ENCODE measurements around the gene PATL1.
"Not testable (repeated sequence)": the region's sequence is repeated elsewhere in the genome, so short reads cannot be mapped to it uniquely, and the experiment has no call there.

The PATL1 gene, protein sequence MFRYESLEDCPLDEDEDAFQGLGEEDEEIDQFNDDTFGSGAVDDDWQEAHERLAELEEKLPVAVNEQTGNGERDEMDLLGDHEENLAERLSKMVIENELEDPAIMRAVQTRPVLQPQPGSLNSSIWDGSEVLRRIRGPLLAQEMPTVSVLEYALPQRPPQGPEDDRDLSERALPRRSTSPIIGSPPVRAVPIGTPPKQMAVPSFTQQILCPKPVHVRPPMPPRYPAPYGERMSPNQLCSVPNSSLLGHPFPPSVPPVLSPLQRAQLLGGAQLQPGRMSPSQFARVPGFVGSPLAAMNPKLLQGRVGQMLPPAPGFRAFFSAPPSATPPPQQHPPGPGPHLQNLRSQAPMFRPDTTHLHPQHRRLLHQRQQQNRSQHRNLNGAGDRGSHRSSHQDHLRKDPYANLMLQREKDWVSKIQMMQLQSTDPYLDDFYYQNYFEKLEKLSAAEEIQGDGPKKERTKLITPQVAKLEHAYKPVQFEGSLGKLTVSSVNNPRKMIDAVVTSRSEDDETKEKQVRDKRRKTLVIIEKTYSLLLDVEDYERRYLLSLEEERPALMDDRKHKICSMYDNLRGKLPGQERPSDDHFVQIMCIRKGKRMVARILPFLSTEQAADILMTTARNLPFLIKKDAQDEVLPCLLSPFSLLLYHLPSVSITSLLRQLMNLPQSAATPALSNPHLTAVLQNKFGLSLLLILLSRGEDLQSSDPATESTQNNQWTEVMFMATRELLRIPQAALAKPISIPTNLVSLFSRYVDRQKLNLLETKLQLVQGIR

DNA sequence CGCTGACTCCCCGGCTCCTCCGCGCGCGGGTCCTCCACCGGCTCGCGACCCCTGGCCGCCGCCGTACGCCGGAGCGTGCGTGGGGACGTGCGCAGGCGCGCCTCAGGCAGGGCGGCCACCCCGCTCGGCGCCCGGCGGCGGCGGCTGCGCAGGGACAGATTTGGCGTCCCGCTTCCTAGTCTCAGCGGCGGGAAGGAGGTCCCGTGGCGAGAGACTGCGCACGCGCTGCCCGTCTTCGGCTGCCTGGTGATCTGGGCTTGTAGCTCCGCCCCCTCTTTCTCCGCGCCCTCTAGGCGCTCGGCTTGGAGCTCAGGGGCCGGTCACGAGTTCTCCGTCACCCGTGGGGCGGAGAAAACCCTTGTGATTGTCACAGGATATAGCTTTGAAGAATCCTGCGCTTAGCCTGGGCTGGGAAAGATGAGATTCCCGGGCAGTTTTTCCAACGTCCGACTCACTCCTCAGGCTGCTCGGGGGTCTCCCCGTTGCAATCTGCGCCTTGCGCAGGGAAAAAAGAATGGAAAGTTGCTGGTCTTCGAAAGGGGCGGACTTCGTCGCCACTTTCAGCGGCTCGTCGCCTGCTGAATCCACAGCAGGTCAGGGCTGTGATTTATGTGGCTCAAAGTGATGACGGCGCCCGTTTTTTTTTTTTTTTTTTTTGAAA, at the start of gene PATL1:
TSS of gene PATL1 (minus strand) at position 88 of the 661 bp plus-strand sequence. CDS start 142 bp downstream, outside the sequence.
- peak within 1 kb of the TSS; percentile 90 for H3K27ac ChIP-seq (ENCODE audit: low read depth, low read length)
- H3K27me3 ChIP-seq (ENCODE audit: insufficient read depth, low read length): no peaks in the 10 kb centered on the region
- peaks cover 11% of the 10 kb centered on the region for H3K4me1 ChIP-seq (ENCODE audit: control insufficient read depth, insufficient read depth, low read length, unreplicated experiment)
- peak within 1 kb of the TSS; percentile 85 for H3K4me3 ChIP-seq (ENCODE audit: low read depth, low read length)
- peaks cover 15% of the 10 kb centered on the region for H3K36me3 ChIP-seq (ENCODE audit: insufficient read depth, low read length)
- peak within 1 kb of the TSS; percentile 41 for H2AFZ ChIP-seq (ENCODE audit: low read length, unreplicated experiment)
- peaks cover 49% of the 10 kb centered on the region for H3K79me2 ChIP-seq (ENCODE audit: control insufficient read depth, insufficient read depth, low read length, unreplicated experiment)

DNA sequence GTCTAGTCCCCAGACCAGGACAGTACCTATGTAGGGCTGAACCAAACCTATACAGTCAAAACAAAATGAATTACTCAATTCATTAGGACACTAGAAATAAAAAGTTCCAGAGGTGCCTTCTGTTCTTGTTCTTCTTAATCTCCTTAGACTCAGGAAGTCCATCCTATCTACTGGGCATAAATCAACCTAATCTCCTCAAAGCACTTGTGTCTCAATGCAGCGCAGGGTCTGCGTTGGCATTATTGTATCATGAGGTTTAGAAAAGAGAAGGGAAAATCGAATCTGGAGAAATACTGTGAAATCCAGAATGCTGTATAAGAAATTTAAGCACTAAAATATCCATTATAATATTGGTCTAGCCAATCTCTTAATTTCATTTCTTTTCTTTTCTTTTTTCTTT, 47.2 kb upstream of the PATL1 start:
- Histone ChIP-seq H3K79me2 (ENCODE audit: control insufficient read depth, insufficient read depth, low read length, unreplicated experiment) (no peaks in the 10 kb centered on the region), H2AFZ (ENCODE audit: low read length, unreplicated experiment) (no peak overlapping the region), H3K4me3 (ENCODE audit: low read depth, low read length) (no peak overlapping the region), H3K36me3 (ENCODE audit: insufficient read depth, low read length) (no peaks in the 10 kb centered on the region), H3K4me1 (ENCODE audit: control insufficient read depth, insufficient read depth, low read length, unreplicated experiment) (no peaks in the 10 kb centered on the region), H3K27ac (ENCODE audit: low read depth, low read length) (no peak overlapping the region), H3K27me3 (ENCODE audit: insufficient read depth, low read length) (peaks cover 58% of the 10 kb centered on the region)

DNA sequence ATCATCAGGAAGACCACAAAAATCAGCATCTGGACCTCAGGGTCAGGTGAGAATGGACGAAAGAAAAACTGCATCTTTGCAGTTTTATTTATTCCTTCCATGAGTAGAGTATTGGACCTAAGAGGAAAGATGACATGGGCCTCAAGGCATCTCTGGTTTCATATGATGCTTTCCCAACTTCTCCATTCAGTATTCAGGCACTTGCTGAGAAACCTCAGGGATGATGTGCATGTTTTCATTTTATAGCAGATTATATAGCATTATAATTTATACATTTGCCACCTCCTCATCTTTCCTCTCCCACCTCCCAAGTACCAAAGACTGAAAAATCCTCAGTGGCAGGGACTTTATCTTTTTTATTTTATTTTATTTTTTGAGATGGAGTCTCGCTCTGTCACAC, 44.9 kb upstream of the PATL1 start, which contains the start of gene OR10V1:
TSS of gene OR10V1 (minus strand) at position 101 of the 400 bp plus-strand sequence. CDS start at position 101, 0 bp downstream.
- no peaks in the 10 kb centered on the region for H3K36me3 ChIP-seq (ENCODE audit: insufficient read depth, low read length)
- H3K27me3 ChIP-seq (ENCODE audit: insufficient read depth, low read length): peaks cover 36% of the 10 kb centered on the region
- no peak within 1 kb of the TSS for H2AFZ ChIP-seq (ENCODE audit: low read length, unreplicated experiment)

DNA sequence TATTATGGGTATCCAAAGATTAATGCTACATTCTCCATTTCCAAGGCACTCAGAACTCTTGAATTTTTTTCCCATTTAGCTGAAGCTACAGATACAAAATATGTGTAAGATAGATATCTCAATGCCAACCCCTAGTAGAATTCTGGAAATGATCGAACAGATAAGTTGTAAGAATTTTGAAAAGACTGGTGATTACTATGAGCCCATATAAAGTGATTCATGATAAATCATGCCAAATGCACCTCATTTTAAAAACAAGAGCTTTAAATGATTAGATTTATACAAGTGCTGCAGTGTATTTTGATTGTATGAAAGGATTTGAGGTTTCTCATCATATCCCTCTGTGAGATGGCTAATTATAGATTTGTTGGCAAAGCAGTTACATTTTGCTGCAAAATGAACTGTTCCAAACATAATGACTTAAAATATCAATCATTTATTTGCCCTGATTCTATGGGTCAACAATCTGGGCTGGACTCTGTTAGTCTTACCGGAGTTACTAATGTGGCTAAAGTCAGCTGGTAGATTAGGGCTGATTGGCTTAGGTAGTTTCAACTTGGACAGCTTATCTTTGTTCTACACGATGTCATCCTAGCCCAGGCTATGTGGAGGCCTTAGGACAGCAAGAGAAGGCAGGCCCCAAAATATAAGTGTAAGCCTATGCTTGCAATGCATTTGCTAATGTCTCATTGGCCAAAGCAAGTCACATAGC, 41.5 kb upstream of the PATL1 start:
- H3K4me3 ChIP-seq (ENCODE audit: low read depth, low read length): no peak overlapping the region
- no peaks in the 10 kb centered on the region for H3K79me2 ChIP-seq (ENCODE audit: control insufficient read depth, insufficient read depth, low read length, unreplicated experiment)
- peaks cover 9% of the 10 kb centered on the region for H3K27me3 ChIP-seq (ENCODE audit: insufficient read depth, low read length)
- no peaks in the 10 kb centered on the region for H3K36me3 ChIP-seq (ENCODE audit: insufficient read depth, low read length)
- H3K4me1 ChIP-seq (ENCODE audit: control insufficient read depth, insufficient read depth, low read length, unreplicated experiment): peaks cover 28% of the 10 kb centered on the region
- no peak overlapping the region for H3K27ac ChIP-seq (ENCODE audit: low read depth, low read length)
- peak overlapping the region; percentile 71 for H2AFZ ChIP-seq (ENCODE audit: low read length, unreplicated experiment)

More for the DNA sequence above, 44.9 kb upstream of the PATL1 start, which contains the start of gene OR10V1:
- Histone ChIP-seq H3K79me2 (ENCODE audit: control insufficient read depth, insufficient read depth, low read length, unreplicated experiment) (no peaks in the 10 kb centered on the region), H3K4me3 (ENCODE audit: low read depth, low read length) (no peak within 1 kb of the TSS), H3K27ac (ENCODE audit: low read depth, low read length) (no peak within 1 kb of the TSS), H3K4me1 (ENCODE audit: control insufficient read depth, insufficient read depth, low read length, unreplicated experiment) (peaks cover 11% of the 10 kb centered on the region)

DNA sequence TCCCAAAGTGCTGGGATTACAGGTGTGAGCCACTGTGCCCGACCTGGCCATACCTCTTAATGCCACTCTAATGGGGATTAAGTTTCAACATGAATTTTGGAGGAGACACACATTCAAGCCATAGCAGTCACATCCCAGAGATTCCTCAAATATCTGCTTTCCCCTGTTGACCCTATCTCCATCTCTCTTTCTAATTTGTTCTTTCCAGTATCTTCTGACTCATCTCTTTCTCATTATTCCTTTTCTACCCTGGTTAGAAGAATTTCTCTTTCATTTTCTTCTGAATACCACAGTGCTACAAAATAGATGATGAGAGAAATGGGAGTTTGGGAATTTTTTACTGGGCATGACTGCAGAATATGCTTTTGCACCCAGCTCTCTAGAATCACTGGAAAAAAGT, 39.7 kb upstream of the PATL1 start:
- H3K27me3 ChIP-seq (ENCODE audit: insufficient read depth, low read length): no peaks in the 10 kb centered on the region
- no peaks in the 10 kb centered on the region for H3K79me2 ChIP-seq (ENCODE audit: control insufficient read depth, insufficient read depth, low read length, unreplicated experiment)
- no peak overlapping the region for H3K27ac ChIP-seq (ENCODE audit: low read depth, low read length)
- H3K4me3 ChIP-seq (ENCODE audit: low read depth, low read length): peak overlapping the region; percentile 34; the same call in 1 of the 2 replicates
- H3K4me1 ChIP-seq (ENCODE audit: control insufficient read depth, insufficient read depth, low read length, unreplicated experiment): peaks cover 28% of the 10 kb centered on the region
- H3K36me3 ChIP-seq (ENCODE audit: insufficient read depth, low read length): no peaks in the 10 kb centered on the region
- H2AFZ ChIP-seq (ENCODE audit: low read length, unreplicated experiment): no peak overlapping the region

DNA sequence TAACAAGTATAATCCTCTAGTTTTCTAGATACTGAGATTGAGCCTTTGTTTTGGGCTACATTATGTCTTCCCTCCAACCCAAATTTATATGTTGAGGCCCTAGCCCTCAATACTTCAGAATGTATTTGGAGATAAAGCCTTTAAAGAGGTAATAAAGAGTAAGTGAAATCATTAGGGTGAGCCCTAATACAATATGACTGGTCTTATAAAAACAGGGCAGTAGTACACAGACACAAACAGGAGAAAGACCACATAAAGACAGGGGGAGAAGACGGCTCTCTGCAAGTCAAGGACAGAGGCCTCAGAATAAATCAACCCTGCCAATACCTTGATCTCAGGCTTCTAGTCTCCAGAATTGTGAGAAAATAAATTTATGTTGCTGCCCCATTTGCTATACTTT, 38.5 kb upstream of the PATL1 start:
- Histone ChIP-seq H3K27me3 (ENCODE audit: insufficient read depth, low read length) (no peaks in the 10 kb centered on the region), H3K4me3 (ENCODE audit: low read depth, low read length) (no peak overlapping the region), H3K36me3 (ENCODE audit: insufficient read depth, low read length) (no peaks in the 10 kb centered on the region), H3K27ac (ENCODE audit: low read depth, low read length) (peak overlapping the region; percentile 51), H3K4me1 (ENCODE audit: control insufficient read depth, insufficient read depth, low read length, unreplicated experiment) (peaks cover 28% of the 10 kb centered on the region), H3K79me2 (ENCODE audit: control insufficient read depth, insufficient read depth, low read length, unreplicated experiment) (no peaks in the 10 kb centered on the region), H2AFZ (ENCODE audit: low read length, unreplicated experiment) (no peak overlapping the region)

DNA sequence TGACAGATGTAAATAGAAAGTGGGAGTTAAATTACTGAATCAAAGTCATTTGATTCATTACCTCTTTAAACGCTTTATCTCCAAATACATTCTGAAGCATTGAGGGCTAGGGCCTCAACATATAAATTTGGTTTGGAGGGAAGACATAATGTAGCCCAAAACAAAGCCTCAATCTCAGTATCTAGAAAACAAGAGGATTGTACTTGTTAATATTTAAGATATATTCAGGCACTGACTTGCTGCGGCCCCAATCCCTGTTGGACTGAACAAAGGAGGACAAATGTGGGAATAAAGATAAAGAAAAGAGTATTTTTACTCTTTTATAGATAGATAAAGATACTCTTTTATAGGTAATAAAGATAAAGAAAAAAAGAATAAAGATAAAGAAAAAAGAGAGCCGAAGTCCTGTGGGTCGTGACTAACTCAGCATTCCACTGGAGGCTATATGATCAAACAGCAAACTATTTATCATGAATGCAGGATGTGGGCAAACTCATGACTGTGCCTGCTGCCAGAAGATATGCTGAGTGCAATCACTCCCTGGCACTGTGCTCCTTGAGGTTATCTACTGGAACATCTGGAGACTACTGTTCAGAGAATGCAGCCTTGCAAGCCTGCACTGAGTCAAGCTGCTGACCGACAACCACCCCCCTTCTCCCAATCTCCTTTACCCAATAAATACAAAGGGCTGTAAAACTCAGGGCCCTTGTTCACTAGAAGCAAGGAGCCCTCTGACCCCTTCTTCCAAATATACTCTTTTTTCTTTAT, 37.9 kb upstream of the PATL1 start:
- no peaks in the 10 kb centered on the region for H3K36me3 ChIP-seq (ENCODE audit: insufficient read depth, low read length)
- H2AFZ ChIP-seq (ENCODE audit: low read length, unreplicated experiment): no peak overlapping the region
- no peaks in the 10 kb centered on the region for H3K79me2 ChIP-seq (ENCODE audit: control insufficient read depth, insufficient read depth, low read length, unreplicated experiment)
- H3K4me1 ChIP-seq (ENCODE audit: control insufficient read depth, insufficient read depth, low read length, unreplicated experiment): peaks cover 28% of the 10 kb centered on the region
- H3K27me3 ChIP-seq (ENCODE audit: insufficient read depth, low read length): no peaks in the 10 kb centered on the region
- peak overlapping the region; percentile 69 for H3K27ac ChIP-seq (ENCODE audit: low read depth, low read length)
- no peak overlapping the region for H3K4me3 ChIP-seq (ENCODE audit: low read depth, low read length)

DNA sequence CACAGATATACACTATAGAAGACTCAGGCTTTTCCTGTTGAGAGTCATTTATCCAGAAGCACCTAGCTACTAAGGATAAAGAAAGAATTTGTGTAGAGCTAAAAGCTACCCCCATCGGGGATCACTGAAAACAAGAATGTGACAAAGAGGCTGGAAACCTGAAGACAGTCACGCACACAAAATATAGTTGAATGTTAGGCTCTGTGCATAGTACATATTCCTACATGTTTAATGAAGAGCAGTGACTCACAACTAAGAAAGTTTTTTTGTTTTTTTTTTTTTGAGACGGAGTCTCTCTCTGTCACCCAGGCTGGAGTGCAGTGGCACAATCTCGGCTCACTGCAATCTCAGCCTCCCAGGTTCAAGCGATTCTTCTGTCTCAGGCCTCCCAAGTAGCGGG, 36.5 kb upstream of the PATL1 start:
- H3K79me2 ChIP-seq (ENCODE audit: control insufficient read depth, insufficient read depth, low read length, unreplicated experiment): no peaks in the 10 kb centered on the region
- H3K27me3 ChIP-seq (ENCODE audit: insufficient read depth, low read length): no peaks in the 10 kb centered on the region
- peaks cover 25% of the 10 kb centered on the region for H3K4me1 ChIP-seq (ENCODE audit: control insufficient read depth, insufficient read depth, low read length, unreplicated experiment)
- H3K36me3 ChIP-seq (ENCODE audit: insufficient read depth, low read length): no peaks in the 10 kb centered on the region
- no peak overlapping the region for H3K27ac ChIP-seq (ENCODE audit: low read depth, low read length)
- no peak overlapping the region for H2AFZ ChIP-seq (ENCODE audit: low read length, unreplicated experiment)
- H3K4me3 ChIP-seq (ENCODE audit: low read depth, low read length): no peak overlapping the region

DNA sequence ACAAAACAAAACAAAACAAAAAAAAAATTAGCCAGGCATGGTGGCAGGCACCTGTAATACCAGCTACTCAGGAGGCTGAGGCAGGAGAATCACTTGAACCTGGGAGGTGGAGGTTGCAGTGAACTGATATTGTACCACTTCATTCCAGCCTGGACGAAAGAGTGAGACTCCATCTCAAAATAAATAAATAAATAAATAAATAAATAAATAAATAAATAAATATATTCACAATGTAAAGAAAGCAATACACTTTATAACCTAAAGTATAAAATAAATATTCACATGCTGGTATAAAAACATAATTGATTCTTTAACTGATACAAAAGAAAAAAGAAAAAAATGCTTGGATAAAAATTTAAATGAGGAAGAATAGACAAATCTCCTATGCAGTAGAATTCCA, 34.7 kb upstream of the PATL1 start:
- H3K36me3 ChIP-seq (ENCODE audit: insufficient read depth, low read length); H3K27ac ChIP-seq (ENCODE audit: low read depth, low read length); H3K79me2 ChIP-seq (ENCODE audit: control insufficient read depth, insufficient read depth, low read length, unreplicated experiment); H2AFZ ChIP-seq (ENCODE audit: low read length, unreplicated experiment); H3K27me3 ChIP-seq (ENCODE audit: insufficient read depth, low read length); H3K4me3 ChIP-seq (ENCODE audit: low read depth, low read length): not testable (repeated sequence)
- peaks cover 15% of the 10 kb centered on the region for H3K4me1 ChIP-seq (ENCODE audit: control insufficient read depth, insufficient read depth, low read length, unreplicated experiment)
